HG02798 (cell line): ENCODE measurements around the gene MSH2.

Experiments
- ATAC-seq: cut with Tn5 transposase; IDR thresholded peaks from one replicate; pipeline ENCODE4 v1.9.1; 2021; ENCODE audit warnings: mild to moderate bottlenecking; ENCODE audit not compliant: unreplicated experiment, poor library complexity

Gene MSH2

GRCh38 chr2:47471429-47472116, 68.6 kb downstream of the MSH2 start:
- ATAC-seq = no peak

GRCh38 chr2:47479863-47480262, 76.9 kb downstream of the MSH2 start:
- ATAC-seq = no peak

- no peak for ATAC-seq
Observed at GRCh38 chr2:47483191-47483590, 80.2 kb downstream of the MSH2 start.

- no peak for ATAC-seq
Observed at GRCh38 chr2:47484396-47484795, 81.4 kb downstream of the MSH2 start.

- no peak for ATAC-seq
Observed at GRCh38 chr2:47485177-47485576, 82.2 kb downstream of the MSH2 start.

- ATAC-seq = no peak
Observed at GRCh38 chr2:47485751-47486300, 82.9 kb downstream of the MSH2 start.

GRCh38 chr2:47486841-47487497, 84.0 kb downstream of the MSH2 start:
- ATAC-seq = peak; percentile 85

GRCh38 chr2:47487498-47487875, 84.5 kb downstream of the MSH2 start:
- ATAC-seq = no peak

- ATAC-seq = no peak
Observed at GRCh38 chr2:47488870-47489584, 86.1 kb downstream of the MSH2 start.

- ATAC-seq = no peak
Observed at GRCh38 chr2:47490406-47490805, 87.5 kb downstream of the MSH2 start.

- no peak for ATAC-seq
Observed at GRCh38 chr2:47493317-47494035, 90.5 kb downstream of the MSH2 start.

GRCh38 chr2:47494267-47495130, 91.5 kb downstream of the MSH2 start:
- ATAC-seq = no peak

GRCh38 chr2:47497843-47498460, 95.0 kb downstream of the MSH2 start:
- no peak for ATAC-seq

GRCh38 chr2:47499093-47499492, 96.1 kb downstream of the MSH2 start:
- ATAC-seq = no peak

GRCh38 chr2:47499621-47500309, 96.8 kb downstream of the MSH2 start:
- ATAC-seq = no peak

GRCh38 chr2:47501374-47502200, 98.6 kb downstream of the MSH2 start:
- ATAC-seq = no peak

- ATAC-seq = peak; percentile 68
Observed at GRCh38 chr2:47502498-47502897, 99.5 kb downstream of the MSH2 start.
